Neural cell (in vitro differentiated cells): ENCODE results near the gene PPIF. TPM values are rescaled to one million over a fixed set of nuclear protein-coding genes. Genes with fewer than 3 reads are reported as not detected.

Experiments
- H2AFZ ChIP-seq: fragments of 200-600, 300-800 bp; sonication (generic), shearing (Covaris generic); 2 replicates; pipeline ENCODE4 v1.6.0; 2014; ENCODE audit warnings: low read depth, mild to moderate bottlenecking, antibody characterized with exemption, low read length, moderate library complexity
- H3F3A ChIP-seq: fragments of 200-600 bp; shearing (Covaris generic); 2 replicates; pipeline ENCODE4 v1.6.1; 2016; ENCODE audit warnings: mild to moderate bottlenecking, moderate library complexity, mixed read lengths, antibody characterized with exemption, low read length; ENCODE audit not compliant: insufficient read depth, poor library complexity, severe bottlenecking
- H3K27ac ChIP-seq: fragments of 200-600, 300-800 bp; sonication (generic), shearing (Covaris generic); 2 replicates; pipeline ENCODE4 v1.5.1; 2014; ENCODE audit warnings: mild to moderate bottlenecking, low read length, moderate library complexity
- H3K27me3 ChIP-seq: fragments of 300-800, 200-600 bp; sonication (generic), shearing (Covaris generic); 2 replicates; pipeline ENCODE4 v1.6.0; 2014; ENCODE audit warnings: mild to moderate bottlenecking, low read depth, low read length, moderate library complexity; ENCODE audit not compliant: insufficient read depth
- H3K36me3 ChIP-seq: fragments of 300-800, 200-600 bp; sonication (generic), shearing (Covaris generic); 2 replicates; pipeline ENCODE4 v1.5.1; 2014; ENCODE audit warnings: mild to moderate bottlenecking, antibody characterized with exemption, low read length, moderate library complexity; ENCODE audit not compliant: insufficient read depth
- H3K4me2 ChIP-seq: fragments of 300-800, 200-600 bp; sonication (generic), shearing (Covaris generic); 2 replicates; pipeline ENCODE4 v1.6.0; 2014; ENCODE audit warnings: mild to moderate bottlenecking, low read length
- H3K4me3 ChIP-seq: fragments of 300-800, 200-600 bp; sonication (generic), shearing (Covaris generic); 2 replicates; pipeline ENCODE4 v1.5.1; 2014; ENCODE audit warnings: mild to moderate bottlenecking, low read length, moderate library complexity
- H3K79me2 ChIP-seq: fragments of 200-600 bp; shearing (Covaris generic); replicated peaks from 2 replicates; pipeline ENCODE4 v1.6.0; 2014; ENCODE audit warnings: mild to moderate bottlenecking, low read length, moderate library complexity; ENCODE audit not compliant: insufficient read depth
- H3K9ac ChIP-seq: fragments of 300-800, 200-600 bp; sonication (generic), shearing (Covaris generic); 2 replicates; pipeline ENCODE4 v1.6.1; 2016; ENCODE audit warnings: mild to moderate bottlenecking, low read length, mixed read lengths
- H3K9me2 ChIP-seq: fragments of 200-600 bp; shearing (Covaris generic); 2 replicates; pipeline ENCODE4 v1.6.1; 2016; ENCODE audit warnings: mild to moderate bottlenecking, low read length, mixed read lengths; ENCODE audit not compliant: insufficient read depth
- H3K9me3 ChIP-seq: fragments of 200-600, 300-800 bp; sonication (generic), shearing (Covaris generic); 2 replicates; pipeline ENCODE4 v1.6.1; 2016; ENCODE audit warnings: mild to moderate bottlenecking, mixed run types, low read length, moderate library complexity, mixed read lengths
- H4K20me1 ChIP-seq: fragments of 200-600 bp; shearing (Covaris generic); 2 replicates; pipeline ENCODE4 v1.6.1; 2016; ENCODE audit warnings: mild to moderate bottlenecking, mixed run types; ENCODE audit not compliant: insufficient read depth
- EP300 ChIP-seq: fragments of 450-650 bp; conservative IDR thresholded peaks from 2 replicates; pipeline ENCODE4 v1.6.1; 2014; ENCODE audit warnings: antibody characterized with exemption, mild to moderate bottlenecking, moderate library complexity; ENCODE audit not compliant: poor library complexity, severe bottlenecking
- EZH2 ChIP-seq: fragments of 200-600, 300-800 bp; shearing (Covaris generic), sonication (generic); IDR thresholded peaks from 2 replicates; pipeline ENCODE4 v1.6.1; 2014; ENCODE audit warnings: antibody characterized with exemption, low read length, borderline replicate concordance, mild to moderate bottlenecking; ENCODE audit not compliant: insufficient read depth, poor library complexity, severe bottlenecking
- MXI1 ChIP-seq: fragments of 450-650 bp; conservative IDR thresholded peaks from 2 replicates; pipeline ENCODE4 v1.6.1; 2014; ENCODE audit warnings: antibody characterized with exemption, mild to moderate bottlenecking; ENCODE audit not compliant: poor library complexity, severe bottlenecking
- POLR2AphosphoS5 ChIP-seq: IDR thresholded peaks from 2 replicates; pipeline ENCODE4 v1.6.1; 2012
- RAD21 ChIP-seq: fragments of 450-650 bp; conservative IDR thresholded peaks from 2 replicates; pipeline ENCODE4 v1.6.1; 2014; ENCODE audit warnings: antibody characterized with exemption, mild to moderate bottlenecking, moderate library complexity
- SMC3 ChIP-seq: fragments of 450-650 bp; conservative IDR thresholded peaks from 2 replicates; pipeline ENCODE4 v1.6.1; 2014; ENCODE audit warnings: antibody characterized with exemption, mild to moderate bottlenecking, moderate library complexity; ENCODE audit not compliant: poor library complexity
- TAF1 ChIP-seq: IDR thresholded peaks from 2 replicates; pipeline ENCODE4 v1.6.1; 2012; ENCODE audit warnings: low read depth
- polyA plus RNA-seq: library from polyadenylated mRNA; depleted of rRNA; stranded (reverse); fragments of >200 nt; gene quantifications from 2 replicates; pipeline ENCODE4 v1.2.3, GENCODE V29; 2014
- TF ChIP-seq, protein P1 (sequence below): IDR thresholded peaks from 2 replicates; pipeline ENCODE4 v1.6.1; 2012; ENCODE audit warnings: borderline replicate concordance
- TF ChIP-seq, protein P2 (sequence below): fragments of 450-650 bp; IDR thresholded peaks from 2 replicates; pipeline ENCODE4 v1.5.1; 2014; ENCODE audit warnings: antibody characterized with exemption, mild to moderate bottlenecking, moderate library complexity; ENCODE audit not compliant: poor library complexity, severe bottlenecking

PPIF gene
- polyA plus RNA-seq, 1 donor from 2014 or later: 13.6 TPM

DNA sequence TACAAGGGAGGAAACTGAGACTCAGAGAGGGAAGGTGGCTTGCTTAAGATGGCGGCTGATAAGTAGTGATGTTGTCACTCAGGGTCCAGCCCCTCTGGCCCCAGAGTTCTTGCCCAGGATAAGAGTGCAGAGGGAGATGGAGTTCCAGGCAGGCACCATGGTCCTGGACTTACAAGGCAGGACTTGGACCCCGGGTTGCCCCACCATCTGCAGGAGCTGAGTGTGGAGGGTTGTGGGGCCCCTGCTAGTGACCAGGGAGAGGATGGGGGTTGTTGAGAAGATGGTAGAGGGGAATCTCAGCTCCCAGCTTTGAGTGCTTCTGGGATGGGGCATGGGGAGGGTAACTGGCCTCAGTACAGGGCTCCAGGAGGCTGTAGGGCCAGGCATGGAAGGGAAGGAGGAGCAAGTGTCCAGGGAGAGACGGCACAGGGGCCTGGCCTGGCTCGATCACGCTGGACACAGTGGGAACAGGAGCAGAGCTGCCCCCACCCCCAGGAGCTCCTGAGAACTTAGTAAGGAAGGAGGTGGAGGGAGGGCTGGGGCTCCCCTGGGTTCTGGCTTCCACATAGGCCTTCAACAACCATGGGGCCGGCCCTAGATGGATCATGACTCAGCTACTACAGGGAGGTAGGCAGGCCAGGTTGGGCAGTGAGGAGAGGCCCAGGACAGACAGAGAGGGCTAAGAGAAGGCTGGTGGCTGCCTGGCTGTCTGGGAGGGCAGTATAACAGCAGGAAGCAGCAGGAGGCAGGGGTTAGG, 28.2 kb downstream of the PPIF start:
- no peak overlapping the region for H3K4me3 ChIP-seq
- TF ChIP-seq, protein P1, sequence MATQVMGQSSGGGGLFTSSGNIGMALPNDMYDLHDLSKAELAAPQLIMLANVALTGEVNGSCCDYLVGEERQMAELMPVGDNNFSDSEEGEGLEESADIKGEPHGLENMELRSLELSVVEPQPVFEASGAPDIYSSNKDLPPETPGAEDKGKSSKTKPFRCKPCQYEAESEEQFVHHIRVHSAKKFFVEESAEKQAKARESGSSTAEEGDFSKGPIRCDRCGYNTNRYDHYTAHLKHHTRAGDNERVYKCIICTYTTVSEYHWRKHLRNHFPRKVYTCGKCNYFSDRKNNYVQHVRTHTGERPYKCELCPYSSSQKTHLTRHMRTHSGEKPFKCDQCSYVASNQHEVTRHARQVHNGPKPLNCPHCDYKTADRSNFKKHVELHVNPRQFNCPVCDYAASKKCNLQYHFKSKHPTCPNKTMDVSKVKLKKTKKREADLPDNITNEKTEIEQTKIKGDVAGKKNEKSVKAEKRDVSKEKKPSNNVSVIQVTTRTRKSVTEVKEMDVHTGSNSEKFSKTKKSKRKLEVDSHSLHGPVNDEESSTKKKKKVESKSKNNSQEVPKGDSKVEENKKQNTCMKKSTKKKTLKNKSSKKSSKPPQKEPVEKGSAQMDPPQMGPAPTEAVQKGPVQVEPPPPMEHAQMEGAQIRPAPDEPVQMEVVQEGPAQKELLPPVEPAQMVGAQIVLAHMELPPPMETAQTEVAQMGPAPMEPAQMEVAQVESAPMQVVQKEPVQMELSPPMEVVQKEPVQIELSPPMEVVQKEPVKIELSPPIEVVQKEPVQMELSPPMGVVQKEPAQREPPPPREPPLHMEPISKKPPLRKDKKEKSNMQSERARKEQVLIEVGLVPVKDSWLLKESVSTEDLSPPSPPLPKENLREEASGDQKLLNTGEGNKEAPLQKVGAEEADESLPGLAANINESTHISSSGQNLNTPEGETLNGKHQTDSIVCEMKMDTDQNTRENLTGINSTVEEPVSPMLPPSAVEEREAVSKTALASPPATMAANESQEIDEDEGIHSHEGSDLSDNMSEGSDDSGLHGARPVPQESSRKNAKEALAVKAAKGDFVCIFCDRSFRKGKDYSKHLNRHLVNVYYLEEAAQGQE: no peak
- TF ChIP-seq TAF1 (no peak), MXI1 (no peak), RAD21 (no peak), POLR2AphosphoS5 (no peak), EP300 (no peak), SMC3 (no peak)
- TF ChIP-seq, protein P2, sequence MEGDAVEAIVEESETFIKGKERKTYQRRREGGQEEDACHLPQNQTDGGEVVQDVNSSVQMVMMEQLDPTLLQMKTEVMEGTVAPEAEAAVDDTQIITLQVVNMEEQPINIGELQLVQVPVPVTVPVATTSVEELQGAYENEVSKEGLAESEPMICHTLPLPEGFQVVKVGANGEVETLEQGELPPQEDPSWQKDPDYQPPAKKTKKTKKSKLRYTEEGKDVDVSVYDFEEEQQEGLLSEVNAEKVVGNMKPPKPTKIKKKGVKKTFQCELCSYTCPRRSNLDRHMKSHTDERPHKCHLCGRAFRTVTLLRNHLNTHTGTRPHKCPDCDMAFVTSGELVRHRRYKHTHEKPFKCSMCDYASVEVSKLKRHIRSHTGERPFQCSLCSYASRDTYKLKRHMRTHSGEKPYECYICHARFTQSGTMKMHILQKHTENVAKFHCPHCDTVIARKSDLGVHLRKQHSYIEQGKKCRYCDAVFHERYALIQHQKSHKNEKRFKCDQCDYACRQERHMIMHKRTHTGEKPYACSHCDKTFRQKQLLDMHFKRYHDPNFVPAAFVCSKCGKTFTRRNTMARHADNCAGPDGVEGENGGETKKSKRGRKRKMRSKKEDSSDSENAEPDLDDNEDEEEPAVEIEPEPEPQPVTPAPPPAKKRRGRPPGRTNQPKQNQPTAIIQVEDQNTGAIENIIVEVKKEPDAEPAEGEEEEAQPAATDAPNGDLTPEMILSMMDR: no peak
- no peak overlapping the region for H3K9ac ChIP-seq
- no peak overlapping the region for H3K27ac ChIP-seq
- H3K79me2 ChIP-seq: no peaks in the 10 kb centered on the region
- no peak overlapping the region for H3K4me2 ChIP-seq
- H3K9me3 ChIP-seq: no peaks in the 10 kb centered on the region
- no peak overlapping the region for H2AFZ ChIP-seq
- no peaks in the 10 kb centered on the region for H4K20me1 ChIP-seq
- no peaks in the 10 kb centered on the region for H3K27me3 ChIP-seq
- H3K36me3 ChIP-seq: no peaks in the 10 kb centered on the region
- no peaks in the 10 kb centered on the region for H3K9me2 ChIP-seq
- no peaks in the 10 kb centered on the region for H3F3A ChIP-seq

DNA sequence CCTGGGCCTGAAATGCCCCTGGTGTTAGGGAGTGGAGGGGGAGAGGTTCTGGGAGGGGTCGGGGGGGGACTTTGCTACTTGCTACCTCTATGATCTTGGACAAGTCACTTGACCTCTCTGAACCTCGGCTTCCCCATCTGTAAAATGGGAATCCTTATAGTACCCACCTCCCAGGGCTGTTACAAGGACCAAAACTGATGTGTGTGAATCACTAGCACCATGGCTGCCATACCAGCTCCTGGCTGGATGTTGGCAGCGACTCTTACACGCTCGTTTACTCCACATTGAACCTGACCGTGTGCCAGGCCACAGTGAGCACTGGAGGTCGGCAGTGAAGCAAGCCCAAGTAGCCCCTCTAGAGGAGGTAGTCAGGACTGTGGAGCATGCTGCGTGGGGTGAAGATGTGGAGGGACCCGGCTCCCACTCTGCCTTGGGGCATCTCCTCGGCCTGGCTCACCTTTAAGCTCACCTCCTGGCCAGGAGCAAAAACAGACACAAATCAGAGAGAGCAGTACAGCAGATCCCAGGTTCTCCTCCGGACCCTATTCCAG, 28.9 kb downstream of the PPIF start:
- no peak overlapping the region for H3K27ac ChIP-seq
- no peaks in the 10 kb centered on the region for H3K9me3 ChIP-seq
- no peaks in the 10 kb centered on the region for H3K36me3 ChIP-seq
- no peak overlapping the region for H2AFZ ChIP-seq
- H3K79me2 ChIP-seq: no peaks in the 10 kb centered on the region
- no peaks in the 10 kb centered on the region for H3F3A ChIP-seq
- no peaks in the 10 kb centered on the region for H3K9me2 ChIP-seq
- H3K4me3 ChIP-seq: no peak overlapping the region
- no peak overlapping the region for H3K9ac ChIP-seq
- no peaks in the 10 kb centered on the region for H4K20me1 ChIP-seq
- TF ChIP-seq EZH2: no peak
- TF ChIP-seq, protein P2: no peak
- TF ChIP-seq SMC3: no peak
- no peak for TF ChIP-seq POLR2AphosphoS5
- TF ChIP-seq TAF1: no peak
- H3K27me3 ChIP-seq: no peaks in the 10 kb centered on the region
- H3K4me2 ChIP-seq: no peak overlapping the region
